Measurements from ENCODE around the gene OLFML2A.
"Not testable (repeated sequence)": the region's sequence is repeated elsewhere in the genome, so short reads cannot be mapped to it uniquely, and the experiment has no call there.

Gene OLFML2A

GRCh38 chr9:124761196-124761595, 15.7 kb upstream of the OLFML2A start:
- no peak for DNase-seq (ENCODE audit: low read depth)

GRCh38 chr9:124761710-124762109, 15.2 kb upstream of the OLFML2A start:
- no peak for DNase-seq (ENCODE audit: low read depth)

DNA sequence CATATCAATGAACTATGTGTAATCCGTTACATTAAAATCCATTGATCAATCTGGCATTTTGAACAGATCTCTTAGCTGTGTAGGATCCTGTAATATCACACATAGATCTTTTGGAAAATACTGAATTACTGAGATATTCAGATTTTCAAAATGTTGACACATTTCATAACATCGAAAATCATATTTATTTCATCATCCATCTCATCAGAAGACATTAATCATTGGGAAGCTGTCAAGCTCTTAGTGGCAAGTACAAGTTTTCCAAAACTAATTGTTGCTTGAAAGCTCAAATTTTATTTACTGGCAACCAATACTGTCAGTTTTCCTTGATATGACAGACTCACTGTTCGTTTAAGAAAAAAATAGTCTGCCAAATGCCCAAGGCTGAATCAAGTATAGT, 14.3 kb upstream of the OLFML2A start:
- no peak for DNase-seq (ENCODE audit: low read depth)

GRCh38 chr9:124764774-124765438, 12.0 kb upstream of the OLFML2A start:
- no peak for DNase-seq (ENCODE audit: low read depth)

GRCh38 chr9:124765439-124765835, 11.5 kb upstream of the OLFML2A start:
- no peak for DNase-seq (ENCODE audit: low read depth)

GRCh38 chr9:124766326-124766725, 10.6 kb upstream of the OLFML2A start:
- no peak for DNase-seq (ENCODE audit: low read depth)

- DNase-seq (ENCODE audit: low read depth), result no peak
Observed at GRCh38 chr9:124766815-124767554, 9.9 kb upstream of the OLFML2A start.

- DNase-seq (ENCODE audit: low read depth), result no peak
Observed at GRCh38 chr9:124767821-124768220, 9.1 kb upstream of the OLFML2A start.

GRCh38 chr9:124768334-124768733, 8.6 kb upstream of the OLFML2A start:
- no peak for DNase-seq (ENCODE audit: low read depth)

GRCh38 chr9:124768750-124769548, 8.0 kb upstream of the OLFML2A start:
- no peak for DNase-seq (ENCODE audit: low read depth)

DNA sequence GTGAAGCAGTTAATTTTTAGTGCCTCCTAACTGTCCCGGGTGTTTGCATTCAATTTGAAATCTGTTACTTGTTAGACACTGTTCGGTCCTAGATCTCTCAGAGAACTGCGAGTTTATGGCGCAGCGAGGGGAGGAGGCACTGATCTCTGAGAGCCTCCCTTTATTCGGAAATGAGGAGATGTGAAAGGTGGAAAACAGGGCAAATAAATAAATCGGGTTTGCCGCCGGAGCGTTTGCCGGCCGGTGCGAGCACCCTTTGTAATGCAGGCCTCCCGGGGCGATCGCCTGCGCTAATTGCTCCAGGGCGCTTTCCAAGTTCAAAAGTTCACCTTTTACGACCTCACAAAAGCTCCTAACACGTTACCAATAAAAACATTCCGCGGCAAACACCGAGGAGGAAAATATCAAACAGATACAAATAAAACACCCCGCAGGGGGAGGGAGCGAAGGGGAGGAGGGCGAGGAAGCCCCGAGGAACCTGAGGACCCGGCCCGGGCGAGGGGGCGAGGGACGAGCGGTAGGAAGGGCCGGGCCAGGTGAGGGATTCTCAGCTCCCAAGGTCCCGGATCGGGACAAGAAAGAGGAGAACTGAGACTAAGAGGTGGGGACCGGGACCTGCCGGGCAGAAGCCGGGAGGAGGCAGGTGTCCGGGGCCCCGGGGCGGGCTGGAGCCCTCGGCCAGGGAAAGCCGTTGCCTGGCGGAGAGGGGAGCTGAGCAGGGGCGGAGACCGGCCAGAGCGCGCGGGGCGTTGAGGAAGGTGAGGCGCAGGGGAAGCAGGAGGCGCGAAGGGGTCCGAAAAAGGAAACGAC, 7.2 kb upstream of the OLFML2A start:
- no peak for DNase-seq (ENCODE audit: low read depth)

DNA sequence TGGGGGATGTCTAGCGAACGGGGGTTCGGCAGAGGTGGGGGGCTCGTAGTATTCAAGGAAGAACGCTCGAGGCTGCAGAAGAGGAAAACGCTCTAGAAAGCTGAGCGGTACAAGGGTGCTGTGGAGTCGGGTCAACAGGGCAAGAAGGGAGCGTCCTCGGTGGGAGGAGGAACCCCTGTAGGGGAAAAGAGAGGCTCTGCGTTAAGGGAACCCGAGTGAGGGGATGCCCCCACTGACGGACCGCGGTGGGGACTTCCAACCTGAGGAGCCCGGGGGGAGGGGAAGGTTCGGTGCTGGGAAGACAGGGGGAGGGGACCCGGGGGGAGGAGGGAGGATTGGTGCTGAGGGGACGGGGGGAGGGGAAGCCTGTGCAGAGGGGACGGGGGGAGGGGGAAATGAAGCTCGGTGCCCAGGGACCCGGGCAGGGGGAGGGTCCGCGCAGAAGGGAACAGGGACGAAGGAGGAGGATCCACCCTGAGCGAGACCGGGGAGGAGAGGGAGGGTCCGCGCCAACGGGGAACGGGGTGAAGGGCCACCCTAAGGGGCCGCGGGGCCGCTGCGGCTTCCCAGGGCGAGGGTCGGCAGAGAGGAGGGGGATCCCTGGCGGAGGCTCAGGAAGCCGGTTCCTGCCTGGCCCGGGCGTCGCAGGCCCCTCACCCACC, 6.4 kb upstream of the OLFML2A start:
- DNase-seq (ENCODE audit: low read depth), result no peak

- peak; percentile 91 for DNase-seq (ENCODE audit: low read depth)
Observed at GRCh38 chr9:124771021-124771866, 5.7 kb upstream of the OLFML2A start, which contains the start of gene NR6A1. Gene NR6A1 (minus strand): TSS chr9:124771311.

GRCh38 chr9:124771867-124772679, 4.9 kb upstream of the OLFML2A start:
- DNase-seq (ENCODE audit: low read depth), result peak; percentile 38

GRCh38 chr9:124772877-124773276, 4.1 kb upstream of the OLFML2A start:
- DNase-seq (ENCODE audit: low read depth), result not testable (repeated sequence)

DNA sequence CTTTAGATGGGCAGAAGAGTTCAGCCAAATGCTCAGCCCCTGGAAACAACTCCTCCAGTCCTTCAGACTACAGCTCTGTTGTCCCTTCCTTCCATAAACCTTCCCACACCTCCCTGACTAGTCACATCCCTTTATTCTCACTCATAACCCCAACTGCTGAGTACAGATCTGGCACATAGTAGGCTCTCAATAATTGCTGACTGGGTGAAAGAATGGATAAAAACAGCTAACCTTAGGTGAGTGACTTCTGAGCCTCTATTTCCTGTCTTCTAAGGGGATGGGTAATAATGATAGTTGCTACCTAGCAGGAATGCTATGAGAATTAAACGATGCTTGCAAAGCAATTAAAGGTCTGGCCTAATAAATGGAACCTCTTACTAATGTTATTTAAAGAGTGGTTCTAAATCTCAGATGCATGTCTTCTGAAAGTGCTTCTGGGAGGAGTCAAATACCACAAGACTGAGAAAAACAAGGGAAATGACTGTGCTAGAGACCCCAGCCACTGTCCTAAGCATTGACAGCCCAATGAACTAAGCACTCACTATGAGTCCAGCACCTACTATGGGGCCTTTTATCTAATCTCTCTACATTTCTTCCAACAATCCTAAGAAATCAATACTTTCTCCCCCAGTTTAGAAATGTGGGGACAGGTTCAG, 3.3 kb upstream of the OLFML2A start:
- DNase-seq (ENCODE audit: low read depth), result no peak

DNA sequence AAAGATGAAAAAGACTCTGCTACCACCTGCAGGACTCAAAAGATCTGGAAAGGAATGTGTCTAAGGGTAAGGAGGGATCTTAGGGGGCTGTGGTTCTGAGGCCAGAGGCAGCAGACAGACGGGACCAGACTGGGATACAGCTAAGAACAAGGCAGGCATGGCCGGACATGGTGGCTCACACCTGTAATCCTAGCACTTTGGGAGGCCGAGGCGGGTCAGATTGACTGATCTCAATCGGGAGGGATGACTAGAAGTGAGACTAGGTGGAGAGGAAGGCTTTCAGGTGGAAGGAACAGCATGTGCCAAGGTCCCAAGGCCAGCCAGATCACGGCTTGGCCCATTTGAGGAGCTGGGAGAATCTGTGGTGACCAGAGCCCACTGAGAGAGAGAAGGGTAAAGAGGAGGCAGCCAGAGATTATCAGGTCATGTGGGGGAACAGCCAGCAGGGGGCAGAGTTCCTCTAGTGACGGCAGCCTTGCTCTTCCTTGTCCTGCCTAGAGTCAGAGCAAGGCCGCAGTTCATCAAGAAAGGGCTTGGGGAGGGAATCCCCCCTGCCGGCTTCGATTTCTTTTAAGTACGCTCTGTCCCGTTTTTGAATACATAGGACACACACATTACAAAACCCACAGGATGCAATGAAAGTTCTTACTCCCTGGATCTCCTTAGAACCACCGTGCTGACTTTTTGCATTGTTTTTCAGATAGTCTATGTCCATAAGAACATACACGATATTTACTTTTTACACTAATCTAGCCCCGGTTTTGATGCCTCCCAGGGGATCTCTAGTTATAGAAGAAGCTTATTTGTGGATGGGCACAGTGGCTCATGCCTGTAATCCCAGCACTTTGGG, 2.6 kb upstream of the OLFML2A start:
- no peak for DNase-seq (ENCODE audit: low read depth)

DNA sequence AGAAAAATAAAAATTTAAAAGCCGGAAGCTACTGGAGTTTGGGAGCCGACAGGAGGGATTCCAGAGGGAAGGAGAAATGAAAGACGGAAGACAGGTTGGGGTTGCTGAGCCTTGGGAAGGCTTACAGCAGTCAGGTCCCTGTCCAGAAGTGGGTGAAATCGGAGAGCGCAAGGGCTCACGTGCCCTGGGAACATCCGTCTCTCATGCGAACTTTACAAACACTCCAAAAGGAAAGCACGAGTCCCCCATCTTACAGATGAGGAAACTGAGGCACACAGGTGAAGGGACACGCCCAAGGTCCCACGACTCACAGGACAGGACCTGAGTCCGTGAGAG, 347 bp upstream of the OLFML2A start:
- no peak for DNase-seq (ENCODE audit: low read depth)
